ENCODE results near the gene GRAP2. TPM values are rescaled to one million over a fixed set of nuclear protein-coding genes. Genes with fewer than 3 reads are reported as not detected.

Gene GRAP2
- total and polyA plus RNA-seq, 2 donors (not counting 1 experiment from before 2014, with no cell fraction given) = 13.5 to 26.4 TPM

GRCh38 chr22:39974065-39974464 is 73.2 kb downstream of the GRAP2 start:
- DNase-seq (no peak), ATAC-seq (ENCODE audit: low read depth) (no peak)
- Histone ChIP-seq H4K20me1 (ENCODE audit: control insufficient read depth, insufficient read depth, low read length, poor library complexity, severe bottlenecking) (no peaks in the 10 kb centered on the region), H3K36me3 (replicated peaks in 1 of 2; ENCODE audit: control extremely low read depth in 1 of 2, control insufficient read depth in 1 of 2, extremely low read depth in 1 of 2, insufficient read depth in 2 of 2, low read length in 1 of 2) (peaks cover 0 to 26% of the 10 kb centered on the region in 2 experiments), H3K9me3 (ENCODE audit: control extremely low read depth in 1 of 3, control insufficient read depth in 2 of 3, insufficient read depth in 1 of 3, low read length in 2 of 3) (no peaks in the 10 kb centered on the region), H3K4me1 (ENCODE audit: control insufficient read depth in 2 of 2, insufficient read depth in 2 of 2, low read length in 2 of 2) (no peaks in the 10 kb centered on the region), H2AFZ (ENCODE audit: insufficient read depth, low read depth, low read length, poor library complexity, severe bottlenecking) (no peak overlapping the region), H3K4me2 (replicated peaks; ENCODE audit: low read depth, low read length, poor library complexity, severe bottlenecking) (no peak overlapping the region), H3K9ac (ENCODE audit: low read length) (no peak overlapping the region), H3K27ac (ENCODE audit: low read length in 2 of 2) (no peak overlapping the region), H3K27me3 (replicated peaks in 1 of 4; ENCODE audit: control extremely low read depth in 1 of 4, control insufficient read depth in 3 of 4, insufficient read depth in 4 of 4, low read length in 3 of 4) (no peaks in the 10 kb centered on the region), H3K4me3 (ENCODE audit: control extremely low read depth in 1 of 5, extremely low read depth in 1 of 5, insufficient read depth in 1 of 5, low read depth in 2 of 5, low read length in 4 of 5) (no peak overlapping the region), H3K79me2 (ENCODE audit: control insufficient read depth, insufficient read depth, low read length) (no peaks in the 10 kb centered on the region)
- TF ChIP-seq CTCF (IDR thresholded peaks at IDR 0.05) (no peak), EZH2 (IDR thresholded peaks at IDR 0.05; ENCODE audit: borderline replicate concordance, insufficient read depth, low read depth, low read length, poor library complexity, severe bottlenecking) (no peak)
- no peak overlapping the region for H3K27ac Mint-ChIP-seq
- WGBS (ENCODE audit: insufficient coverage) = no CpG with 5 or more reads among the region's 5 CpGs
- no peaks in the 10 kb centered on the region for H3K9me3 Mint-ChIP-seq (ENCODE audit: insufficient read depth)
- H3K27me3 Mint-ChIP-seq = peaks cover 9% of the 10 kb centered on the region
- intact Hi-C loops (cut with micrococcal nuclease) = no loop called here
- H3K4me1 Mint-ChIP-seq = no peaks in the 10 kb centered on the region
- POLR2A ChIA-PET = no interaction called here
- CTCF ChIA-PET = interaction anchor here (1.0 to 2.2 kb wide), 2 partner anchors 8 to 51 kb away, joined by 4 read pairs; no protein-coding TSS in a partner anchor
- no peak overlapping the region for H3K4me3 Mint-ChIP-seq

- H3K9me3 Mint-ChIP-seq (ENCODE audit: insufficient read depth) = no peaks in the 10 kb centered on the region
- H3K9ac ChIP-seq (ENCODE audit: low read length) = no peak overlapping the region
- H3K4me1 ChIP-seq (ENCODE audit: control insufficient read depth in 2 of 2, insufficient read depth in 2 of 2, low read length in 2 of 2) = no peaks in the 10 kb centered on the region
- peaks cover 25% of the 10 kb centered on the region for H3K27me3 Mint-ChIP-seq
- no peak overlapping the region for H3K4me2 ChIP-seq (replicated peaks; ENCODE audit: low read depth, low read length, poor library complexity, severe bottlenecking)
- H3K4me1 Mint-ChIP-seq = no peaks in the 10 kb centered on the region
- H3K36me3 ChIP-seq (replicated peaks in 1 of 2; ENCODE audit: control extremely low read depth in 1 of 2, control insufficient read depth in 1 of 2, extremely low read depth in 1 of 2, insufficient read depth in 2 of 2, low read length in 1 of 2) = no peaks in the 10 kb centered on the region
- no peaks in the 10 kb centered on the region for H3K9me3 ChIP-seq (ENCODE audit: control extremely low read depth in 1 of 3, control insufficient read depth in 2 of 3, insufficient read depth in 1 of 3, low read length in 2 of 3)
- no peaks in the 10 kb centered on the region for H3K79me2 ChIP-seq (ENCODE audit: control insufficient read depth, insufficient read depth, low read length)
- H3K27ac Mint-ChIP-seq = no peak overlapping the region
- H3K4me3 Mint-ChIP-seq = no peak overlapping the region
- ChIA-PET POLR2A (no interaction called here), CTCF (no interaction called here)
- no peak overlapping the region for H3K4me3 ChIP-seq (ENCODE audit: control extremely low read depth in 1 of 5, extremely low read depth in 1 of 5, insufficient read depth in 1 of 5, low read depth in 2 of 5, low read length in 4 of 5)
- peaks cover 0 to 4% (median 0%) of the 10 kb centered on the region in 4 experiments for H3K27me3 ChIP-seq (replicated peaks in 1 of 4; ENCODE audit: control extremely low read depth in 1 of 4, control insufficient read depth in 3 of 4, insufficient read depth in 4 of 4, low read length in 3 of 4)
- no peak overlapping the region for H3K27ac ChIP-seq (ENCODE audit: low read length in 2 of 2)
- ATAC-seq (ENCODE audit: low read depth) (no peak), DNase-seq (no peak)
- H4K20me1 ChIP-seq (ENCODE audit: control insufficient read depth, insufficient read depth, low read length, poor library complexity, severe bottlenecking) = no peaks in the 10 kb centered on the region
- WGBS (ENCODE audit: insufficient coverage) = no CpG with 5 or more reads among the region's 6 CpGs
- H2AFZ ChIP-seq (ENCODE audit: insufficient read depth, low read depth, low read length, poor library complexity, severe bottlenecking) = no peak overlapping the region
- TF ChIP-seq EZH2 (IDR thresholded peaks at IDR 0.05; ENCODE audit: borderline replicate concordance, insufficient read depth, low read depth, low read length, poor library complexity, severe bottlenecking) = no peak
- no peak for TF ChIP-seq CTCF (IDR thresholded peaks at IDR 0.05)
- intact Hi-C loops (cut with micrococcal nuclease) = no loop called here
Measured at GRCh38 chr22:39979048-39979447, 78.2 kb downstream of the GRAP2 start.
